OCI-LY3 (cell line): ENCODE results near the gene PLPPR1.
A peak's percentile ranks its signal among the peaks of the same experiment; 100 is the strongest.

ENCODE experiments used
- H2AFZ ChIP-seq: fragments of 200-600, 300-600 bp; shearing (Covaris generic); 2 replicates; pipeline ENCODE4 v1.6.0; 2014; ENCODE audit warnings: antibody characterized with exemption, low read depth, low read length
- H3K27ac ChIP-seq: fragments of 200-600, 300-600 bp; sonication (generic); 2 replicates; pipeline ENCODE4 v1.5.1; 2014; ENCODE audit warnings: mild to moderate bottlenecking, low read length, moderate library complexity, mixed read lengths
- H3K27me3 ChIP-seq: fragments of 200-600, 300-600 bp; sonication (generic); 2 replicates; pipeline ENCODE4 v1.6.1; 2014; ENCODE audit warnings: low read depth, low read length, mixed read lengths
- H3K36me3 ChIP-seq: fragments of 200-600, 300-600 bp; sonication (generic); replicated peaks from 2 replicates; pipeline ENCODE3; 2014; ENCODE audit warnings: low read depth, low read length, mixed read lengths
- H3K4me1 ChIP-seq: fragments of 300-600, 200-600 bp; sonication (generic); 2 replicates; pipeline ENCODE4 v1.6.1; 2014; ENCODE audit warnings: low read length, mixed read lengths
- H3K4me2 ChIP-seq: fragments of 200-600, 300-600 bp; sonication (generic); 2 replicates; pipeline ENCODE4 v1.6.1; 2014; ENCODE audit warnings: low read length, mixed read lengths
- H3K4me3 ChIP-seq: fragments of 300-600, 200-600 bp; sonication (generic); 2 replicates; pipeline ENCODE4 v1.5.1; 2014; ENCODE audit warnings: antibody characterized with exemption, mild to moderate bottlenecking, low read length, moderate library complexity
- H3K79me2 ChIP-seq: fragments of 300-600, 200-600 bp; shearing (Covaris generic); 2 replicates; pipeline ENCODE4 v1.6.1; 2014; ENCODE audit warnings: mild to moderate bottlenecking, low read length, mixed read lengths
- H3K9ac ChIP-seq: fragments of 300-600, 200-600 bp; shearing (Covaris generic); 2 replicates; pipeline ENCODE4 v1.6.0; 2014; ENCODE audit warnings: mild to moderate bottlenecking, low read length, moderate library complexity
- H3K9me3 ChIP-seq: fragments of 200-600, 300-600 bp; shearing (Covaris generic); 2 replicates; pipeline ENCODE4 v1.6.1; 2014; ENCODE audit warnings: low read length, mixed read lengths; ENCODE audit not compliant: insufficient read depth
- H4K20me1 ChIP-seq: fragments of 200-600, 300-600 bp; sonication (generic); 2 replicates; pipeline ENCODE4 v1.6.1; 2016; ENCODE audit warnings: low read length, mixed read lengths; ENCODE audit not compliant: insufficient read depth
- EZH2phosphoT487 ChIP-seq: fragments of 200-600 bp; shearing (Covaris generic); IDR thresholded peaks from 2 replicates; pipeline ENCODE4 v1.6.1; 2018; ENCODE audit warnings: antibody characterized with exemption, mixed run types, low read depth
- TF ChIP-seq, protein P1 (sequence below): fragments of 200-600, 300-600 bp; sonication (generic); IDR thresholded peaks from 2 replicates; pipeline ENCODE4 v1.5.1; 2014; ENCODE audit warnings: antibody characterized with exemption, low read length, low read depth

Gene PLPPR1

DNA sequence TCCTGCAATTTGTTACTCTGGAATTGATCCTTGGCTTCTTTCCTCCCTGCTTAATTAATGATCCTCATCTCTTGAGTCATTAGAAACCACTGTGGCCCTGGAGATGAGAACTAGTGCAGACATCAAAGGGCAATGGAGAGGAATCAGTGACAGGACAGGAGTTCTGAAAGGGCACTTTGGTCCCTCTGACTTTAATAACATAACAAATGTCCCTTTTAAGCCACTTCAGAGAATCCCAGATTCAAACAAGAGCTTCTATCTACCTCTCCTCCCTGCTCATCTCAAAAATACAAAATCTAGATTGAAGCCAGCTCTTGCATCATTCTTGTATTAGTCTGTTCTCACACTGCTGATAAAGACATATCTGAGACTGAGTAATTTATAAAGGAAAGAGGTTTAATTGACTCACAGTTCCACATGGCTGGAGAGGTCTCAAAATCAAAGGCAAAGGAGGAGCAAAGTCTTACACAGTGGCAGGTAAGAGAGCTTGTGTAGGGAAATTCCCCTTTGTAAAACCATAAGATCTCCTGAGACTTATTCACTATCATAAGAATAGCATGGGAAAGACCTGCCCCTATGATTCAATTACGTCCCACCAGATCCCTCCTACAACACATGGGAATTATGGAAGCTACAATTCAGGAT lies 139.1 kb downstream of the PLPPR1 start:
- H3K4me1 ChIP-seq, result 0 out of 2 replicates have a peak, but pooled peaks cover 5% of the 10 kb centered on the region
- TF ChIP-seq EZH2phosphoT487, result no peak
- TF ChIP-seq, protein P1, sequence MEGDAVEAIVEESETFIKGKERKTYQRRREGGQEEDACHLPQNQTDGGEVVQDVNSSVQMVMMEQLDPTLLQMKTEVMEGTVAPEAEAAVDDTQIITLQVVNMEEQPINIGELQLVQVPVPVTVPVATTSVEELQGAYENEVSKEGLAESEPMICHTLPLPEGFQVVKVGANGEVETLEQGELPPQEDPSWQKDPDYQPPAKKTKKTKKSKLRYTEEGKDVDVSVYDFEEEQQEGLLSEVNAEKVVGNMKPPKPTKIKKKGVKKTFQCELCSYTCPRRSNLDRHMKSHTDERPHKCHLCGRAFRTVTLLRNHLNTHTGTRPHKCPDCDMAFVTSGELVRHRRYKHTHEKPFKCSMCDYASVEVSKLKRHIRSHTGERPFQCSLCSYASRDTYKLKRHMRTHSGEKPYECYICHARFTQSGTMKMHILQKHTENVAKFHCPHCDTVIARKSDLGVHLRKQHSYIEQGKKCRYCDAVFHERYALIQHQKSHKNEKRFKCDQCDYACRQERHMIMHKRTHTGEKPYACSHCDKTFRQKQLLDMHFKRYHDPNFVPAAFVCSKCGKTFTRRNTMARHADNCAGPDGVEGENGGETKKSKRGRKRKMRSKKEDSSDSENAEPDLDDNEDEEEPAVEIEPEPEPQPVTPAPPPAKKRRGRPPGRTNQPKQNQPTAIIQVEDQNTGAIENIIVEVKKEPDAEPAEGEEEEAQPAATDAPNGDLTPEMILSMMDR, result no peak
- H3K79me2 ChIP-seq, result no peaks in the 10 kb centered on the region
- H4K20me1 ChIP-seq, result no peaks in the 10 kb centered on the region
- no peak overlapping the region for H3K27ac ChIP-seq
- no peaks in the 10 kb centered on the region for H3K9me3 ChIP-seq
- H3K27me3 ChIP-seq, result peaks cover under 1% of the 10 kb centered on the region; the same call in 1 of the 2 replicates
- H3K4me3 ChIP-seq, result no peak overlapping the region
- no peak overlapping the region for H3K9ac ChIP-seq
- H2AFZ ChIP-seq, result no peak overlapping the region
- H3K4me2 ChIP-seq, result no peak overlapping the region
- H3K36me3 ChIP-seq, result no peaks in the 10 kb centered on the region

DNA sequence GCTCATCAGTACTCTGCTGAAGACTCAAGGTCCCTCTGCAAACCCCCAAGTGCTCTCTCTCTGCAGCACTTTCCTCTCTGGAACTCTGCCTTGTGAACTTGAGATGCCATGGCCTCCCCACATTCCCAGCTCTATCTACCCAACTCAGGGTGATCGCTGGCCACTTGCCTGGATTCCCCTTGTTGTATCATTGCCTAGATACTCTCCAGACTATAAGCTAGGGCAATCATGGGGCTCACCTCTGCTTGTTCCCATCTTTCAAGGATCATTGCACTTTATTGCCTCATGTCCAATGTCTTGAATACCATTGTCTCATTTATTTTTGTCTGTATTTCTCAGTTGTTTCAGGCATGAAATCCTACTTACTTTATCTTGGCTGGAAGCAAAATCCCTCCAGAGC lies 144.1 kb downstream of the PLPPR1 start:
- H4K20me1 ChIP-seq, result no peaks in the 10 kb centered on the region
- H3K27me3 ChIP-seq, result peaks cover 3% of the 10 kb centered on the region; the same call in 1 of the 2 replicates
- TF ChIP-seq, protein P1, result no peak
- no peak for TF ChIP-seq EZH2phosphoT487

GRCh38 chr9:101173907-101174306 lies 145.4 kb downstream of the PLPPR1 start:
- Histone ChIP-seq H3K4me1 (no peaks in the 10 kb centered on the region), H3K79me2 (no peaks in the 10 kb centered on the region), H3K4me3 (no peak overlapping the region), H4K20me1 (no peaks in the 10 kb centered on the region), H2AFZ (no peak overlapping the region), H3K9ac (no peak overlapping the region), H3K27ac (no peak overlapping the region), H3K36me3 (no peaks in the 10 kb centered on the region), H3K4me2 (no peak overlapping the region), H3K9me3 (no peaks in the 10 kb centered on the region), H3K27me3 (peaks cover 3% of the 10 kb centered on the region; the same call in 1 of the 2 replicates)
- TF ChIP-seq, protein P1, result no peak
- no peak for TF ChIP-seq EZH2phosphoT487

More for the DNA sequence above, 144.1 kb downstream of the PLPPR1 start:
- Histone ChIP-seq H3K27ac (no peak overlapping the region), H3K4me3 (no peak overlapping the region), H2AFZ (no peak overlapping the region), H3K4me1 (no peaks in the 10 kb centered on the region), H3K9me3 (no peaks in the 10 kb centered on the region), H3K36me3 (no peaks in the 10 kb centered on the region), H3K9ac (no peak overlapping the region), H3K79me2 (no peaks in the 10 kb centered on the region), H3K4me2 (no peak overlapping the region)

- no peaks in the 10 kb centered on the region for H3K9me3 ChIP-seq
- no peak overlapping the region for H3K4me3 ChIP-seq
- H3K4me2 ChIP-seq, result no peak overlapping the region
- TF ChIP-seq, protein P1, result peak; percentile 15; the same call in 1 of the 2 replicates
- TF ChIP-seq EZH2phosphoT487, result no peak
- peaks cover 3% of the 10 kb centered on the region; the same call in 1 of the 2 replicates for H3K27me3 ChIP-seq
- no peak overlapping the region for H3K9ac ChIP-seq
- H4K20me1 ChIP-seq, result no peaks in the 10 kb centered on the region
- no peaks in the 10 kb centered on the region for H3K79me2 ChIP-seq
- no peaks in the 10 kb centered on the region for H3K36me3 ChIP-seq
- no peak overlapping the region for H3K27ac ChIP-seq
- H2AFZ ChIP-seq, result no peak overlapping the region
- no peaks in the 10 kb centered on the region for H3K4me1 ChIP-seq
These were observed 147.9 kb downstream of the PLPPR1 start for GRCh38 chr9:101176384-101176783.
